ENCODE results near the gene GDF2. TPM values are rescaled to one million over a fixed set of nuclear protein-coding genes. Genes with fewer than 3 reads are reported as not detected.

GDF2 gene
- total RNA-seq, 2 donors from 2014 or later, result not detected

DNA sequence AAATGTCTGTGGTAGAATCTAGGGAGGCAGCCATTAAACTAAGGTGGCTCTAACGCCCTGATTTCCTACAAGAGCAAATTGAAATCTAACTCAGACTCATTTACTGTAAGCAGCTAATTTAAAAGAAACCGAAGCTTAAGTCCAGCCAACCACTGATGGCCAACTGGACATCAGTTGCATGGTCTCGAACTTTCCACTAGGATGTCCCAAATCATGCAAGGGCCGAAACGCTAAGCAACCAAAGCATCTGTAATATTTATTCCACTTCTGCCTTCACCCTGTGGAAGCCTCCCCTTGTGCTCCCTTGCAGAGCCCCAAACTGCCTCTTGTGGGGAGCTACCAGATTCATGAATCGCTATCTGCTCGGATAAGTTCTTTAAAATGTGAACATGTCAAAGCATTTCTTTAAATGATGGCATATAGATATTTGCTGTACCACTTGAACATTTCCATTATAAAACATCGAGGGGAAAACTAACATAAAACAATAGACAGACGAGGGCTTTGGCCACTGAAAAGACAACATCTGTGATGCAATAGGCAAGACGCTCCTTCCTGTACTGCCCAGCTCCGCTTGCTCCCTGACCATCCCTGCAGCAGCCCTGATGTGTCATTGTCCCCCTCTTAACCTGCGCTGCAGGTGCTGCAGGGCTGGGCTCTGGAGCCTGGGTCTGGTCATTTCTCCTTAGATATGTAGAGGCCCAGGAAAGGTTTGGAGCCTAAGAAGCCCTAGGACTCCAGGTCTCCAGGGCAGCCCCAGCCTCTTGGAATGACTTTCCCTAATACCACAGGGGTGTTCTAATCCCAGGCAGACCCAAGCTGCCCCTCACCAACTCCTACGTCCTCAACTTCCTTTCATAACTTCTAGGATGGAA is 23.0 kb downstream of the GDF2 start:
- no peak for DNase-seq
- intact Hi-C loops (cut with DNase I, micrococcal nuclease), result no loop called here
- no peak for ATAC-seq

DNA sequence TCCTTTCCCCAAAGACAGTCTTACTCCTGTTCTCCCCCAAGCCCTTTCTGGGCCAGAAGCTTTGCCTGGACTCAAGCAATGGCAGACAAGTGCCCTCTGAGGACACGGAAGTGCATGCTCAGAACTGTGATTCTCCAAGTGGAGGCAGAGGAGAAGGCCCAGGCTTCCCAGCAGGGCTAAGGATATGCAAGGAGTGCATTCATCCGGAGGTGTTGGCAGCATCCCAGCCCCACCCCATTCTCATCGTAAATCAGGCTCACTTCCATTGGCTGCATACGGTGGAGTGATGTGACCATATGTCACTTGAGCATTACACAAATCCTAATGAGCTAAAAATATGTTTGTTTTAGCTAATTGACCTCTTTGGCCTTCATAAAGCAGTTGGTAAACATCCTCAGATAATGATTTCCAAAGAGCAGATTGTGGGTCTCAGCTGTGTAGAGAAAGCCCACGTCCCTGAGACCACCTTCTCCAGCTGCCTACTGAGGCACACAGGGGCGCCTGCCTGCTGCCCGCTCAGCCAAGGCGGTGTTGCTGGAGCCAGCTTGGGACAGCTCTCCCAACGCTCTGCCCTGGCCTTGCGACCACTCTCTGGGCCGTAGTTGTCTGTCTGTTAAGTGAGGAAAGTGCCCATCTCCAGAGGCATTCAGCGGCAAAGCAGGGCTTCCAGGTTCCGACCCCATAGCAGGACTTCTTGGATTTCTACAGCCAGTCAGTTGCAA is 24.5 kb downstream of the GDF2 start:
- peak; percentile 91 for ATAC-seq
- peak; percentile 51 to 63 for DNase-seq
- intact Hi-C loops (cut with DNase I, micrococcal nuclease), result no loop called here

DNA sequence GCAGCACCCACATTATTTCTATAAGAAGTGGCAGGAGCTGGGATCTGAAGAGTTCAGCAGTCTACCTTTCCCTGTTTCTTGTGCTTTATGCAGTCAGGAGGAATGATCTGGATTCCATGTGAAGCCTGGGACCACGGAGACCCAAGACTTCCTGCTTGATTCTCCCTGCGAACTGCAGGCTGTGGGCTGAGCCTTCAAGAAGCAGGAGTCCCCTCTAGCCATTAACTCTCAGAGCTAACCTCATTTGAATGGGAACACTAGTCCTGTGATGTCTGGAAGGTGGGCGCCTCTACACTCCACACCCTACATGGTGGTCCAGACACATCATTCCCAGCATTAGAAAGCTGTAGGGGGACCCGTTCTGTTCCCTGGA is 25.0 kb downstream of the GDF2 start:
- intact Hi-C loops (cut with DNase I, micrococcal nuclease), result no loop called here
- no peak for ATAC-seq
- DNase-seq, result no peak

DNA sequence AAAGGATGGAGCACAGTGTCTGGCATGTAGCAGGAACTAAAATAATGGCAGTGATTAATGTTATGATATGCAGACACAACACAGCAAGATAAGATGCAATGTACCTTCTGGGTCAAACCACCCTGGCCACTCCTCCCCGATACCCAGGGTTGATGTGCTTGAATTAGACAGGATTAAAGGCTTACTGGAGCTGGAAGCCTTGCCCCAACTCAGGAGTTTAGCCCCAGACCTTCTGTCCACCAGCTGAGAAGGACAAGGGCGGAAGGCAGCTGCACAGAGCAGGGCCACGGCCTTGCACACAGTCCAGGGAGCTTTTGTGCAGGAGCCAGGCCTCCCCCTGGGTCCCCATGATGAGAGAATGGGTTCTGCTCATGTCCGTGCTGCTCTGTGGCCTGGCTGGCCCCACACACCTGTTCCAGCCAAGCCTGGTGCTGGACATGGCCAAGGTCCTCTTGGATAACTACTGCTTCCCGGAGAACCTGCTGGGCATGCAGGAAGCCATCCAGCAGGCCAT is 25.9 kb downstream of the GDF2 start, which contains the start of gene RBP3:
TSS of gene RBP3 (plus strand) at position 226 of the 514 bp plus-strand sequence. CDS start at position 348, 122 bp downstream.
- DNase-seq, result peak in 1 of 2 donors; percentile 12
- intact Hi-C loops (cut with DNase I, micrococcal nuclease), result no loop called here
- no peak for ATAC-seq

DNA sequence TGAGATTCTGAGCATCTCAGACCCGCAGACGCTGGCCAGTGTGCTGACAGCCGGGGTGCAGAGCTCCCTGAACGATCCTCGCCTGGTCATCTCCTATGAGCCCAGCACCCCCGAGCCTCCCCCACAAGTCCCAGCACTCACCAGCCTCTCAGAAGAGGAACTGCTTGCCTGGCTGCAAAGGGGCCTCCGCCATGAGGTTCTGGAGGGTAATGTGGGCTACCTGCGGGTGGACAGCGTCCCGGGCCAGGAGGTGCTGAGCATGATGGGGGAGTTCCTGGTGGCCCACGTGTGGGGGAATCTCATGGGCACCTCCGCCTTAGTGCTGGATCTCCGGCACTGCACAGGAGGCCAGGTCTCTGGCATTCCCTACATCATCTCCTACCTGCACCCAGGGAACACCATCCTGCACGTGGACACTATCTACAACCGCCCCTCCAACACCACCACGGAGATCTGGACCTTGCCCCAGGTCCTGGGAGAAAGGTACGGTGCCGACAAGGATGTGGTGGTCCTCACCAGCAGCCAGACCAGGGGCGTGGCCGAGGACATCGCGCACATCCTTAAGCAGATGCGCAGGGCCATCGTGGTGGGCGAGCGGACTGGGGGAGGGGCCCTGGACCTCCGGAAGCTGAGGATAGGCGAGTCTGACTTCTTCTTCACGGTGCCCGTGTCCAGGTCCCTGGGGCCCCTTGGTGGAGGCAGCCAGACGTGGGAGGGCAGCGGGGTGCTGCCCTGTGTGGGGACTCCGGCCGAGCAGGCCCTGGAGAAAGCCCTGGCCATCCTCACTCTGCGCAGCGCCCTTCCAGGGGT is 26.6 kb downstream of the GDF2 start:
- ATAC-seq, result no peak
- intact Hi-C loops (cut with DNase I, micrococcal nuclease), result no loop called here
- DNase-seq, result no peak

DNA sequence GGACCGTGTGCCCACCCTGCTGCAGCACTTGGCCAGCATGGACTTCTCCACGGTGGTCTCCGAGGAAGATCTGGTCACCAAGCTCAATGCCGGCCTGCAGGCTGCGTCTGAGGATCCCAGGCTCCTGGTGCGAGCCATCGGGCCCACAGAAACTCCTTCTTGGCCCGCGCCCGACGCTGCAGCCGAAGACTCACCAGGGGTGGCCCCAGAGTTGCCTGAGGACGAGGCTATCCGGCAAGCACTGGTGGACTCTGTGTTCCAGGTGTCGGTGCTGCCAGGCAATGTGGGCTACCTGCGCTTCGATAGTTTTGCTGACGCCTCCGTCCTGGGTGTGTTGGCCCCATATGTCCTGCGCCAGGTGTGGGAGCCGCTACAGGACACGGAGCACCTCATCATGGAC is 27.3 kb downstream of the GDF2 start:
- ATAC-seq, result no peak

DNA sequence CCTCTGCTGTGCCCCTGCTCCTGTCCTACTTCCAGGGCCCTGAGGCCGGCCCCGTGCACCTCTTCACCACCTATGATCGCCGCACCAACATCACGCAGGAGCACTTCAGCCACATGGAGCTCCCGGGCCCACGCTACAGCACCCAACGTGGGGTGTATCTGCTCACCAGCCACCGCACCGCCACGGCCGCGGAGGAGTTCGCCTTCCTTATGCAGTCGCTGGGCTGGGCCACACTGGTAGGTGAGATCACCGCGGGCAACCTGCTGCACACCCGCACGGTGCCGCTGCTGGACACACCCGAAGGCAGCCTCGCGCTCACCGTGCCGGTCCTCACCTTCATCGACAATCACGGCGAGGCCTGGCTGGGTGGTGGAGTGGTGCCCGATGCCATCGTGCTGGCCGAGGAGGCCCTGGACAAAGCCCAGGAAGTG is 27.7 kb downstream of the GDF2 start:
- intact Hi-C loops (cut with DNase I, micrococcal nuclease), result no loop called here
- DNase-seq (no peak), ATAC-seq (no peak)

More for the DNA sequence above, 27.3 kb downstream of the GDF2 start:
- intact Hi-C loops (cut with DNase I, micrococcal nuclease), result no loop called here
- no peak for DNase-seq

DNA sequence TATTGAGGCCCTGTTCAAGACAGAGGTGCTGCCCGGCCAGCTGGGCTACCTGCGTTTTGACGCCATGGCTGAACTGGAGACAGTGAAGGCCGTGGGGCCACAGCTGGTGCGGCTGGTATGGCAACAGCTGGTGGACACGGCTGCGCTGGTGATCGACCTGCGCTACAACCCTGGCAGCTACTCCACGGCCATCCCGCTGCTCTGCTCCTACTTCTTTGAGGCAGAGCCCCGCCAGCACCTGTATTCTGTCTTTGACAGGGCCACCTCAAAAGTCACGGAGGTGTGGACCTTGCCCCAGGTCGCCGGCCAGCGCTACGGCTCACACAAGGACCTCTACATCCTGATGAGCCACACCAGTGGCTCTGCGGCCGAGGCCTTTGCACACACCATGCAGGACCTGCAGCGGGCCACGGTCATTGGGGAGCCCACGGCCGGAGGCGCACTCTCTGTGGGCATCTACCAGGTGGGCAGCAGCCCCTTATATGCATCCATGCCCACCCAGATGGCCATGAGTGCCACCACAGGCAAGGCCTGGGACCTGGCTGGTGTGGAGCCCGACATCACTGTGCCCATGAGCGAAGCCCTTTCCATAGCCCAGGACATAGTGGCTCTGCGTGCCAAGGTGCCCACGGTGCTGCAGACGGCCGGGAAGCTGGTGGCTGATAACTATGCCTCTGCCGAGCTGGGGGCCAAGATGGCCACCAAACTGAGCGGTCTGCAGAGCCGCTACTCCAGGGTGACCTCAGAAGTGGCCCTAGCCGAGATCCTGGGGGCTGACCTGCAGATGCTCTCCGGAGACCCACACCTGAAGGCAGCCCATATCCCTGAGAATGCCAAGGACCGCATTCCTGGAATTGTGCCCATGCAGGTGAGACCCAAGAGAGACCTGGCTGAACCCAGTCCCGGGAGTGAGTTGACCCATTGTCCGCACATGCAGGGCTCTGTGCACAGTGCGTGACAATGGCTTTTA is 28.7 kb downstream of the GDF2 start:
- DNase-seq (no peak), ATAC-seq (no peak)
- intact Hi-C loops (cut with DNase I, micrococcal nuclease), result no loop called here

DNA sequence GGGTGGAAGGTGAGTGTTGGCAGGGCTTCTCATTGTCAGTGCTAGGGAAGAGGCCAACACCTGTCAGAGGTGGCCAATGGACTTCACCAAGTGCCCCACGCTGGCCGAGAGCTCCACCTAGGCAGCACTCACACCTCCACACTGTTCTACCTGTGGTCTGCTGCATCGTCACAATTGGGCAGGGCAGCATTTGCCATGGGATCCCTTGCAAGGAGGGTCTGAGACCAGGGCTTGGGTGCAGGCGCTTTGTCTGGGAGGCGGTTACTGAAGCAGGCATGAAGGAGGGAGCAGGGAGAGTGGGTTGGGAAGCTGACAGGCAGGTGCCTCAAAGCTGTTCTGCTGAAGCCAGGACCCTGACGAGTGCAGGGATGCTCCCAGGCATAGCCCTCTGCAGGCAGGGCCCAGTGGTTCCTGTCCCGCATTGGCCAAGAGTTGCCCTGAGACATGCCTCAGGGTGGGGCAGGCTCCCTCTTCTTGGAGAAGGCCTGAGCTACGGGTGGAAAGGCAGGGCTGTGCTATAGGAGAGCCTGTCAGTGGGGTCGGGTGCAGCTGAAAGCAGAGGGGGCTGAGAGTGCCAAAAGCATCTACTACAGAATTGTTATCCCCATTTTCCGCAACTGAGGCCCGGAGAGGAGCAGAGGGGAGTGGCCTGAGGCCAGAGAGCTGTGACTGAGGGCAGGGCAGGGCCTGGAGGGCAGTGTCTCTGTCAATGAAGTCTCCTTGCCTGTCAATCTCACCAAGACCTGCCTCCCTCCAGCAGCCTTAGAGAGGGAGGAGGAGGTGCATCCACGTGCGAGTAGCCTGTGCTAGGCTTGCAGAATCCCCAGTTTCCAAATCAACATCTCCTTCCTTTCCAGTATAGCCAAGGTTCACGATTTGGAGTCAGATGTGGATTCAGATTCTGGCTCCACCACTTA is 29.9 kb downstream of the GDF2 start:
- no peak for DNase-seq
- no peak for ATAC-seq
- intact Hi-C loops (cut with DNase I, micrococcal nuclease), result no loop called here

DNA sequence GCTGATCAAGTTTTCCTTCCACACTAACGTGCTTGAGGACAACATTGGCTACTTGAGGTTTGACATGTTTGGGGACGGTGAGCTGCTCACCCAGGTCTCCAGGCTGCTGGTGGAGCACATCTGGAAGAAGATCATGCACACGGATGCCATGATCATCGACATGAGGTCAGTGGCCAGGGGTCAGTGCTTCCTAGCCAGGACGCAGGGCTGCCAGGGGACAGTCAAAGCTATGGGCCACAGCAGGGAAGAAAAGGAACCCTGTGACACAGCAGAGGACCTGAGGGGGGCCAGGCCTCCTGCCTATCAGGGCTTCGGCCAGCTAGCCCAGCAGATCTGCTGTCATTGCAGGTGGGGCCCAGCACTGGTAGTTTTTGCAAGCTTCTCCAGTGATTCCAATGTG is 31.1 kb downstream of the GDF2 start:
- intact Hi-C loops (cut with DNase I, micrococcal nuclease), result no loop called here
- DNase-seq, result no peak
- ATAC-seq, result no peak

DNA sequence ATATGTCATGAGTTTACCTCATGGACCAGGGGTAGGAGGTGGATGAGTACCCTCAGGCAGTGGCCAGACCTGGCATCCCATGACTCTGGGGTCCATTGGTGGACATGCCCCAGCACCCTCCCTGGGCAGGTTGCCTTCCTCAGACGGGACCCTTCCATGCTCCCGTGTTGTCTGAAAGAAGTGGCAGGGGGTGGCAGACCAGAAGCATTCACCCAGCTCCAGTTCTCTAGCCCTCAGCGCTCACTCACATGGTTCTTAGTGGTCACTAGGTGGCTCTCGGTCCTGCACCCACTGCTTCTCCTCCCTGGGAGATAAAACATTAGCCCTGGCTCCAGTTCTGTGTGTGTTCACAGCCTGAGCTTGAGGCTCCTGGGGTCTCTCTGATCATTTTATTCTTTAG is 31.9 kb downstream of the GDF2 start:
- DNase-seq (no peak), ATAC-seq (no peak)
- intact Hi-C loops (cut with DNase I, micrococcal nuclease), result no loop called here

DNA sequence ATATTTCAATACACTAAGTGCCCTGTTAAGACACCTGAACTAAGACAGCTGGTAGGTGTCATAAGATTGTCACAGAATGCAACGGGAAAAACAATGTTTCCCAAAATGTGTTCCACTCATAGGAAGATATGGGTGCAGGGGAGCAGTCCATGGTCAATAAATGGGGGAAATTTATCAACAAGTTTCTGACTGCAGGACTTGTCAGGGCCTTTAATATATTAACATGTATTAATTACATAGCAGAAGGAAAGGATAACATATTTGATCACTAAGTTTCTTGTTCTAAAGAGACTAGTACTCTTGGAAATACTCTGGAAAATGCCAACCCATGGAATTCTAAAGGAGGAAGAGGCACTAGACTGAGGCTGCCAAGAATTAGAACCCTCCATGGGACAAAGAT is 32.6 kb downstream of the GDF2 start:
- intact Hi-C loops (cut with DNase I, micrococcal nuclease), result no loop called here
- no peak for DNase-seq
- no peak for ATAC-seq

DNA sequence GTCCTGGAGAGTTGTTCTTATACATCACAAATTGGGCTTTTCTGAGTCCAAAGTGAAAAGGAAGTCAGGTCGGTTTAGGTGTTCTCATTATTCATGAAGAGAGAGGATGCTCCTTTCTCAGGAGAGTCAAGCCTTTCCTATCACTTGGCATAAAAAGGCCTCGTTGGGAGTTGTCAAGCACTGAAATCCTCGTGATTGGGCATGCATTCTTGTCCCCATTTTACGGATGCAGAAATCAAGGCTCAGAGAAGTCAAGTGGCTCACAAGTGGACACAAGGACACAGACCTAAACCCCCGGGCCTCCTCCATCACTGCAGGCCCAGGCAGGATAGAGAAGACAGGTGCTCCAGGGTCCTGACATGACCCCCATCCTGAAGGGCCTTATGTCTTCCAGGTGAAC is 34.5 kb downstream of the GDF2 start:
- DNase-seq (no peak), ATAC-seq (no peak)
- intact Hi-C loops (cut with DNase I, micrococcal nuclease), result no loop called here

DNA sequence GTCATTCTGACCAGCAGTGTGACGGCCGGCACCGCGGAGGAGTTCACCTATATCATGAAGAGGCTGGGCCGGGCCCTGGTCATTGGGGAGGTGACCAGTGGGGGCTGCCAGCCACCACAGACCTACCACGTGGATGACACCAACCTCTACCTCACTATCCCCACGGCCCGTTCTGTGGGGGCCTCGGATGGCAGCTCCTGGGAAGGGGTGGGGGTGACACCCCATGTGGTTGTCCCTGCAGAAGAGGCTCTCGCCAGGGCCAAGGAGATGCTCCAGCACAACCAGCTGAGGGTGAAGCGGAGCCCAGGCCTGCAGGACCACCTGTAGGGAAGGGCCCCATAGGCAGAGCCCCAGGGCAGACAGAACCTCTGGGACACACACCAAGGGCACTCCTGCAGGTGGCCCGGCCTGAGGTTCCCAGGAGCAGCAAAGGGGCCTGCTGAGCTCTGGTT is 34.9 kb downstream of the GDF2 start:
- intact Hi-C loops (cut with DNase I, micrococcal nuclease), result no loop called here
- DNase-seq (no peak), ATAC-seq (no peak)

DNA sequence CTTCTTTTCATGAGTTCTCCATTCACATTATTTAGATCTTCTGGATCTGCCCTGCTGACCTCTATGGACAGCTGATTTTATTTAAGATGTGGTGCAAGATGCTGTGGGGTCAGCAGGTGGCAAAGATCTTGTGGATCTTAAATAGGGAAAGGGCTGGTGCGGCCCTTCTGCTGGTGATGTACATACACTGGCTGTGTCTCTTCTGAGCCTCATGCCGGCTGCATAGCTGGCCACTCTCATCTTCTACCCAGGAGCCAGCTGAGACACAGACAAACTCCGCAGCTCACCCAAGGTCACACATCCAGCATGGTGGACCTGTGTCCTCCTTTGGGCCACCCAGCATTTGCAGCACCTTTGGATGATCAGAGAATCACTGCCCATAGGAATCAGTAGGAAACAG is 35.7 kb downstream of the GDF2 start:
- intact Hi-C loops (cut with DNase I, micrococcal nuclease), result no loop called here
- DNase-seq (peak in 1 of 2 donors; percentile 3), ATAC-seq (no peak)

DNA sequence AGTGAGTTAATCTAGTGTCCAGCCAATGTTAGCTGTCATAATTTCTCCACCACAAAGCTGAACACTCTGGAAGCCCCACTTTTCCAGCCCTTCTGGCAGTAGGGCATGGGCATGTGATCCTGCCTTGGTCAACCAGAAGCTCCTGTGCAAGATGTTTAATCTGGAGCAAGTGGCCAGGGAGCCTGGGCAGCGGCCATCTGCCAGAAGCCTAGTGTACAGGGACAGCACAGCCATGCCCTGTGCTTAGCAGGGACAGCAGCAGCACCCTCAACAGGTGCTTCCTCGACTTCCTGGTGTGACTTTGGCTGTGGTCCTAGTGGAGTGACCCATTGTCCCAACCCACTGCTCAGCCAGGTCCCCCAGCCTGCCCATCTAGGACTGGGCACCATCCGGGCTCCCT is 36.2 kb downstream of the GDF2 start:
- DNase-seq, result peak in 1 of 2 donors; percentile 8
- intact Hi-C loops (cut with DNase I, micrococcal nuclease), result no loop called here
- no peak for ATAC-seq

DNA sequence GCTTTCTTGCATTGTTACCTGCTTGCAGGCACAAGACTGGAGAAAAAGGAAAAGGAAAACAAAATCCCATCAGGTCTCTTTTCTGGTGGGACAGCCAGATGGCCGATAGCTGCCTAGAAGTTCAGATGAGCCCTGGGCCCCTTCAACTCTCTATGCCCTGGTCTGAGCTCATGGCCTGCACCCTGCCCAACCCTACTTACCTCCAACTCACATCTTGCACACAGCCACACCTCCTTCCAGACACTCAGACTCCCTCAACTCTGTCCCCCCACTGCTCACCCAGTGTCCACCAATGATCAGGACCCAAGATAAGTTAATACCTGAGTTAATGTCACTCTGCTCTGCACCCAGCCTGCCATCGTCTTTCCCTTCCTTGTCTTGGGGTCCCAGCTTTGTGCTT is 36.8 kb downstream of the GDF2 start:
- intact Hi-C loops (cut with DNase I, micrococcal nuclease), result no loop called here
- ATAC-seq, result no peak
- DNase-seq, result peak in 1 of 2 donors; percentile 10

All from left colon (tissue), 2 donors.